GM23338 (cell line): ENCODE data around the gene HLA-DMB. TPM values are rescaled to one million over a fixed set of nuclear protein-coding genes. Genes with fewer than 3 reads are reported as not detected.

Experiments used
- ATAC-seq: fragments of 200-7000 bp; cut with Tn5 transposase; 3 replicates; pipeline ENCODE4 v1.9.1; 2020
- DNase-seq: peaks from one replicate; pipeline ENCODE4 v3.0.0-alpha.2; 2015; ENCODE audit warnings: low spot score
- H2AFZ ChIP-seq: fragments of 200-600 bp; sonication (generic); 2 replicates; pipeline ENCODE4 v1.8.0; 2016; ENCODE audit warnings: antibody characterized with exemption, mild to moderate bottlenecking, moderate library complexity
- H3F3A ChIP-seq: fragments of 200-600 bp; sonication (generic); replicated peaks from 2 replicates; pipeline ENCODE4 v1.8.0; 2017; ENCODE audit warnings: antibody characterized with exemption, mixed run types, low read depth
- H3K27ac ChIP-seq: fragments of 200-600 bp; sonication (generic); 2 replicates; pipeline ENCODE4 v1.6.1; 2016; ENCODE audit warnings: low read depth
- H3K27me3 ChIP-seq: fragments of 200-600 bp; sonication (generic); 2 replicates; pipeline ENCODE4 v1.8.0; 2016; ENCODE audit warnings: mild to moderate bottlenecking, mixed run types, moderate library complexity; ENCODE audit not compliant: insufficient read depth
- H3K36me3 ChIP-seq: fragments of 200-600 bp; sonication (generic); 2 replicates; pipeline ENCODE4 v1.8.0; 2016; ENCODE audit warnings: mild to moderate bottlenecking; ENCODE audit not compliant: insufficient read depth
- H3K4me1 ChIP-seq: fragments of 200-600 bp; sonication (generic); 2 replicates; pipeline ENCODE4 v1.8.0; 2016; ENCODE audit warnings: mild to moderate bottlenecking, moderate library complexity; ENCODE audit not compliant: insufficient read depth
- H3K4me2 ChIP-seq: fragments of 200-600 bp; sonication (generic); 2 replicates; pipeline ENCODE4 v1.7.1; 2017; ENCODE audit warnings: mixed run types
- H3K4me3 ChIP-seq: fragments of 200-600 bp; sonication (generic); 2 replicates; pipeline ENCODE4 v1.6.1; 2016; ENCODE audit warnings: mixed run types
- H3K79me2 ChIP-seq: fragments of 200-600 bp; sonication (generic); replicated peaks from 2 replicates; pipeline ENCODE4 v1.8.0; 2017; ENCODE audit warnings: mild to moderate bottlenecking; ENCODE audit not compliant: insufficient read depth
- H3K9me2 ChIP-seq: fragments of 200-600 bp; sonication (generic); 2 replicates; pipeline ENCODE4 v1.8.0; 2017; ENCODE audit not compliant: insufficient read depth
- H4K20me1 ChIP-seq: fragments of 200-600 bp; sonication (generic); replicated peaks from 2 replicates; pipeline ENCODE4 v1.8.0; 2017; ENCODE audit warnings: mild to moderate bottlenecking; ENCODE audit not compliant: insufficient read depth
- H3K27ac Mint-ChIP-seq: 2 replicates; pipeline ENCODE4 v1.8.0; 2020; ENCODE audit warnings: inconsistent platforms, mild to moderate bottlenecking, moderate library complexity, mixed read lengths
- H3K27me3 Mint-ChIP-seq: 3 replicates; pipeline ENCODE4 v1.8.0; 2022; ENCODE audit warnings: low read depth, mild to moderate bottlenecking, moderate library complexity, mixed read lengths, inconsistent platforms; ENCODE audit not compliant: insufficient read depth, poor library complexity
- H3K36me3 Mint-ChIP-seq: 3 replicates; pipeline ENCODE4 v1.8.0; 2021; ENCODE audit warnings: low read depth, mild to moderate bottlenecking, inconsistent platforms, moderate library complexity, mixed read lengths
- H3K4me1 Mint-ChIP-seq: 3 replicates; pipeline ENCODE4 v1.8.0; 2020; ENCODE audit warnings: mild to moderate bottlenecking, inconsistent platforms, mixed read lengths
- H3K4me3 Mint-ChIP-seq: 3 replicates; pipeline ENCODE4 v1.8.0; 2021; ENCODE audit warnings: moderate library complexity, mild to moderate bottlenecking, inconsistent platforms, mixed read lengths
- H3K9me3 Mint-ChIP-seq: 3 replicates; pipeline ENCODE4 v1.8.0; 2020; ENCODE audit warnings: moderate library complexity, mild to moderate bottlenecking, inconsistent platforms, mixed read lengths
- CREB1 ChIP-seq: fragments of 250-450 bp; sonication (Bioruptor Pico); IDR thresholded peaks from 2 replicates; pipeline ENCODE4 v1.5.0; 2020; ENCODE audit warnings: low read depth, mild to moderate bottlenecking, moderate library complexity
- CTCF ChIP-seq, 2 experiments: fragments of 200-600 bp in 1 of 2; sonication (generic) in 1 of 2; conservative IDR thresholded peaks; 2 replicates each; pipeline versions ENCODE4 v1.5.1 to v1.6.1; 2016 to 2017; ENCODE audit warnings: antibody characterized with exemption in 2 of 2, low read depth in 2 of 2, mild to moderate bottlenecking in 2 of 2, moderate library complexity in 1 of 2
- ETS1 ChIP-seq: IDR thresholded peaks from 2 replicates; pipeline ENCODE4 v1.6.1; 2016; ENCODE audit warnings: antibody characterized with exemption
- EZH2 ChIP-seq: fragments of 200-600 bp; sonication (generic); IDR thresholded peaks from one replicate; pipeline ENCODE4 v1.8.0; 2017; ENCODE audit warnings: antibody characterized with exemption, mild to moderate bottlenecking, low read depth; ENCODE audit not compliant: unreplicated experiment
- EZH2phosphoT487 ChIP-seq: fragments of 200-600 bp; sonication (generic); IDR thresholded peaks from one replicate; pipeline ENCODE4 v1.8.1; 2018; ENCODE audit warnings: antibody characterized with exemption; ENCODE audit not compliant: unreplicated experiment
- NANOG ChIP-seq: IDR thresholded peaks from 2 replicates; pipeline ENCODE4 v1.6.1; 2016; ENCODE audit warnings: antibody characterized with exemption, borderline replicate concordance
- POLR2AphosphoS5 ChIP-seq: IDR thresholded peaks from 2 replicates; pipeline ENCODE4 v1.6.1; 2016; ENCODE audit warnings: antibody characterized with exemption, low read depth
- REST ChIP-seq: IDR thresholded peaks from one replicate; pipeline ENCODE4 v1.6.1; 2018; ENCODE audit warnings: antibody characterized with exemption; ENCODE audit not compliant: unreplicated experiment
- STAT1 ChIP-seq: IDR thresholded peaks from one replicate; pipeline ENCODE4 v1.6.1; 2016; ENCODE audit warnings: antibody characterized with exemption; ENCODE audit not compliant: unreplicated experiment
- ZNF114 ChIP-seq: fragments of 250-450 bp; sonication (Bioruptor Pico); IDR thresholded peaks from 2 replicates; pipeline ENCODE4 v1.5.0; 2020; ENCODE audit warnings: mild to moderate bottlenecking, moderate library complexity
- ZNF331 ChIP-seq: fragments of 250-450 bp; sonication (Bioruptor Pico); IDR thresholded peaks from 2 replicates; pipeline ENCODE4 v1.5.0; 2020; ENCODE audit warnings: low read depth, mild to moderate bottlenecking, moderate library complexity
- ZNF462 ChIP-seq: fragments of 250-450 bp; sonication (Bioruptor Pico); IDR thresholded peaks from 2 replicates; pipeline ENCODE4 v1.5.0; 2020; ENCODE audit warnings: mild to moderate bottlenecking, moderate library complexity
- polyA plus RNA-seq: library from polyadenylated mRNA; unstranded; fragments of >200 nt; fragmentation: Nextera tagmentation; extraction: Ambion mirVana; gene quantifications from 2 replicates; pipeline ENCODE4 v1.2.1, GENCODE V29; 2016
- total RNA-seq: library from RNA; depleted of rRNA; stranded (reverse); fragments of >200 nt; shearing (Covaris generic); gene quantifications from 2 replicates; pipeline ENCODE4 v1.2.3, GENCODE V29; 2014

The HLA-DMB gene
- total and polyA plus RNA-seq, 2 experiments from 2014 or later: 0.70 to 1.6 TPM

- no peak for TF ChIP-seq CREB1 (CRISPR knock-in tag)
- TF ChIP-seq ZNF114 (CRISPR knock-in tag): no peak
- TF ChIP-seq EZH2phosphoT487: no peak
- no peak for TF ChIP-seq STAT1
- TF ChIP-seq CTCF (conservative IDR thresholded peaks at IDR 0.05; ENCODE audit: low read depth in 2 of 2): no peak
- TF ChIP-seq POLR2AphosphoS5: no peak
Measured at GRCh38 chr6:32945953-32946352, 5.1 kb upstream of the HLA-DMB start (continued).

GRCh38 chr6:32945108-32945760 is 4.4 kb upstream of the HLA-DMB start:
- Mint-ChIP-seq H3K36me3 (no peaks in the 10 kb centered on the region), H3K27ac (no peak overlapping the region), H3K4me3 (no peak overlapping the region), H3K4me1 (peaks cover 17% of the 10 kb centered on the region), H3K9me3 (no peaks in the 10 kb centered on the region), H3K27me3 (peaks cover 2% of the 10 kb centered on the region)
- Histone ChIP-seq H3K27ac (no peak overlapping the region), H3K9me2 (no peaks in the 10 kb centered on the region), H3K36me3 (no peaks in the 10 kb centered on the region), H3K4me2 (no peak overlapping the region), H4K20me1 (no peaks in the 10 kb centered on the region), H3K4me1 (0 out of 2 replicates have a peak, but pooled peaks cover 6% of the 10 kb centered on the region), H3F3A (no peaks in the 10 kb centered on the region), H3K4me3 (no peak overlapping the region), H3K79me2 (no peaks in the 10 kb centered on the region), H2AFZ (no peak overlapping the region), H3K27me3 (no peaks in the 10 kb centered on the region)
- ATAC-seq (no peak), DNase-seq (no peak)
- no peak for TF ChIP-seq ZNF462 (CRISPR knock-in tag)
- TF ChIP-seq NANOG: no peak
- no peak for TF ChIP-seq EZH2
- no peak for TF ChIP-seq POLR2AphosphoS5
- TF ChIP-seq ZNF331 (CRISPR knock-in tag): no peak
- TF ChIP-seq CREB1 (CRISPR knock-in tag): no peak
- no peak for TF ChIP-seq STAT1
- no peak for TF ChIP-seq EZH2phosphoT487
- no peak for TF ChIP-seq ZNF114 (CRISPR knock-in tag)
- TF ChIP-seq ETS1: no peak
- TF ChIP-seq REST: no peak
